Measurements from ENCODE around the gene MTCL3.

DNA sequence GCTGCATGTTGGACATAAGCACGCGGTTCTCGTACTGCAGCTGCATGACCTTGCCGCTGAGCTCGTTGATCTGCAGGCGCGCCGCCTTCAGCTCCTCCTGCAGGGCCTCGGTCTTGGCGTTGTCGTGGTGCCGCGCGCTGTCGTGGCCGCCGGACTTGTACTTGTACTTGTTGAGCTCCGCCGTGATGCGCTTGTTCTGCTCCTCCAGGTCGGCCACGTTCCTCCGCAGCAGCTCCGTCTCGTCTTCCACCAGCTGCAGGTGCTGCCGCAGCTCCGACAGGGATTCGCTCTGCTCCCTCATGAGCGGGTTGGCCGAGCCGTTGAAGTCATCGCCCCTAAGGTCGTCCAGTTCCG, 43.3 kb downstream of the MTCL3 start:
- TF ChIP-seq JUN (IDR thresholded peaks at IDR 0.05) (no peak), POLR2AphosphoS2 (conservative IDR thresholded peaks at IDR 0.05; ENCODE audit: low read length) (no peak), POLR2A (IDR thresholded peaks at IDR 0.05; ENCODE audit: low read length) (no peak), ZFP36 (IDR thresholded peaks at IDR 0.05; ENCODE audit: borderline replicate concordance, partially characterized antibody) (no peak), MAFK (IDR thresholded peaks at IDR 0.05; ENCODE audit: partially characterized antibody) (no peak), GATA3 (IDR thresholded peaks at IDR 0.05; ENCODE audit: borderline replicate concordance) (no peak), BHLHE40 (IDR thresholded peaks at IDR 0.05; ENCODE audit: low read depth, low read length) (no peak), EHMT2 (IDR thresholded peaks at IDR 0.05; ENCODE audit: low read depth) (no peak), MAZ (IDR thresholded peaks at IDR 0.05; ENCODE audit: borderline replicate concordance, low read depth, low read length) (no peak)
- TF ChIP-seq, protein P1, sequence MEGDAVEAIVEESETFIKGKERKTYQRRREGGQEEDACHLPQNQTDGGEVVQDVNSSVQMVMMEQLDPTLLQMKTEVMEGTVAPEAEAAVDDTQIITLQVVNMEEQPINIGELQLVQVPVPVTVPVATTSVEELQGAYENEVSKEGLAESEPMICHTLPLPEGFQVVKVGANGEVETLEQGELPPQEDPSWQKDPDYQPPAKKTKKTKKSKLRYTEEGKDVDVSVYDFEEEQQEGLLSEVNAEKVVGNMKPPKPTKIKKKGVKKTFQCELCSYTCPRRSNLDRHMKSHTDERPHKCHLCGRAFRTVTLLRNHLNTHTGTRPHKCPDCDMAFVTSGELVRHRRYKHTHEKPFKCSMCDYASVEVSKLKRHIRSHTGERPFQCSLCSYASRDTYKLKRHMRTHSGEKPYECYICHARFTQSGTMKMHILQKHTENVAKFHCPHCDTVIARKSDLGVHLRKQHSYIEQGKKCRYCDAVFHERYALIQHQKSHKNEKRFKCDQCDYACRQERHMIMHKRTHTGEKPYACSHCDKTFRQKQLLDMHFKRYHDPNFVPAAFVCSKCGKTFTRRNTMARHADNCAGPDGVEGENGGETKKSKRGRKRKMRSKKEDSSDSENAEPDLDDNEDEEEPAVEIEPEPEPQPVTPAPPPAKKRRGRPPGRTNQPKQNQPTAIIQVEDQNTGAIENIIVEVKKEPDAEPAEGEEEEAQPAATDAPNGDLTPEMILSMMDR (IDR thresholded peaks at IDR 0.05) = no peak
- TF ChIP-seq, protein P2, sequence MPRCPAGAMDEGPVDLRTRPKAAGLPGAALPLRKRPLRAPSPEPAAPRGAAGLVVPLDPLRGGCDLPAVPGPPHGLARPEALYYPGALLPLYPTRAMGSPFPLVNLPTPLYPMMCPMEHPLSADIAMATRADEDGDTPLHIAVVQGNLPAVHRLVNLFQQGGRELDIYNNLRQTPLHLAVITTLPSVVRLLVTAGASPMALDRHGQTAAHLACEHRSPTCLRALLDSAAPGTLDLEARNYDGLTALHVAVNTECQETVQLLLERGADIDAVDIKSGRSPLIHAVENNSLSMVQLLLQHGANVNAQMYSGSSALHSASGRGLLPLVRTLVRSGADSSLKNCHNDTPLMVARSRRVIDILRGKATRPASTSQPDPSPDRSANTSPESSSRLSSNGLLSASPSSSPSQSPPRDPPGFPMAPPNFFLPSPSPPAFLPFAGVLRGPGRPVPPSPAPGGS (IDR thresholded peaks at IDR 0.05) = no peak
- TF ChIP-seq, protein P3, sequence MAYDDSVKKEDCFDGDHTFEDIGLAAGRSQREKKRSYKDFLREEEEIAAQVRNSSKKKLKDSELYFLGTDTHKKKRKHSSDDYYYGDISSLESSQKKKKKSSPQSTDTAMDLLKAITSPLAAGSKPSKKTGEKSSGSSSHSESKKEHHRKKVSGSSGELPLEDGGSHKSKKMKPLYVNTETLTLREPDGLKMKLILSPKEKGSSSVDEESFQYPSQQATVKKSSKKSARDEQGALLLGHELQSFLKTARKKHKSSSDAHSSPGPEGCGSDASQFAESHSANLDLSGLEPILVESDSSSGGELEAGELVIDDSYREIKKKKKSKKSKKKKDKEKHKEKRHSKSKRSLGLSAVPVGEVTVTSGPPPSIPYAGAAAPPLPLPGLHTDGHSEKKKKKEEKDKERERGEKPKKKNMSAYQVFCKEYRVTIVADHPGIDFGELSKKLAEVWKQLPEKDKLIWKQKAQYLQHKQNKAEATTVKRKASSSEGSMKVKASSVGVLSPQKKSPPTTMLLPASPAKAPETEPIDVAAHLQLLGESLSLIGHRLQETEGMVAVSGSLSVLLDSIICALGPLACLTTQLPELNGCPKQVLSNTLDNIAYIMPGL (CRISPR knock-in tag; IDR thresholded peaks at IDR 0.05; ENCODE audit: borderline replicate concordance) = no peak
